ENCODE data around the gene ENTPD6. TPM values are rescaled to one million over a fixed set of nuclear protein-coding genes. Genes with fewer than 3 reads are reported as not detected.

The ENTPD6 gene
- total and polyA plus RNA-seq, 2 of the 4 experiments (the other 2 are of a cell fraction): 61.1 to 98.6 TPM

- BruUV-seq (replicated peaks): no TSS peak
- Histone ChIP-seq H2BK5ac (ENCODE audit: low read depth, low read length, poor library complexity, severe bottlenecking) (no peak overlapping the region), H3K4ac (ENCODE audit: low read depth, low read length) (no peak overlapping the region), H2BK20ac (ENCODE audit: low read depth, low read length) (no peak overlapping the region), H2BK120ac (ENCODE audit: low read depth, low read length) (no peak overlapping the region), H3K4me3 (ENCODE audit: insufficient read depth, low read depth, low read length) (no peak overlapping the region), H3K9ac (ENCODE audit: low read depth, low read length) (no peak overlapping the region), H2AK5ac (ENCODE audit: low read depth, low read length) (no peak overlapping the region), H2AK9ac (replicated peaks; ENCODE audit: low read depth, low read length, poor library complexity) (no peak overlapping the region), H3K4me2 (ENCODE audit: low read depth, low read length) (no peak overlapping the region), H4K5ac (ENCODE audit: low read depth, low read length) (no peak overlapping the region), H2BK15ac (ENCODE audit: low read depth, low read length) (no peak overlapping the region), H2AFZ (replicated peaks; ENCODE audit: low read length, poor library complexity) (no peak overlapping the region), H3K36me3 (ENCODE audit: control insufficient read depth, insufficient read depth, low read length) (peaks cover 8% of the 10 kb centered on the region), H3K56ac (ENCODE audit: extremely low read depth, insufficient read depth, low read length) (no peak overlapping the region), H3K23ac (ENCODE audit: low read depth, low read length) (no peak overlapping the region; the same call in 1 of the 2 replicates), H3K18ac (ENCODE audit: low read depth, low read length) (no peak overlapping the region), H4K20me1 (ENCODE audit: insufficient read depth, low read length) (peaks cover 67% of the 10 kb centered on the region), H3K9me3 (ENCODE audit: control insufficient read depth, insufficient read depth, low read length) (no peaks in the 10 kb centered on the region), H3K14ac (replicated peaks; ENCODE audit: low read depth, low read length) (no peak overlapping the region), H3K4me1 (ENCODE audit: control insufficient read depth, insufficient read depth, low read length) (peaks cover 15% of the 10 kb centered on the region), H3K9me1 (ENCODE audit: insufficient read depth, low read length) (peaks cover 38% of the 10 kb centered on the region), H4K8ac (ENCODE audit: low read depth in 2 of 2, low read length in 2 of 2) (no peak overlapping the region), H3K27me3 (ENCODE audit: control insufficient read depth, insufficient read depth, low read length) (no peaks in the 10 kb centered on the region), H3K27ac (ENCODE audit: insufficient read depth, low read length) (no peak overlapping the region), H3K79me1 (ENCODE audit: low read depth in 1 of 2, low read length in 2 of 2) (peaks cover 19 to 77% of the 10 kb centered on the region in 2 experiments), H4K91ac (ENCODE audit: insufficient read depth, low read depth, low read length) (no peak overlapping the region)
- dilution Hi-C loops (cut with HindIII; ENCODE audit: low sequenced_read_pairs, unreplicated experiment) (no loop called here), intact Hi-C loops (cut with micrococcal nuclease) (no loop called here), in situ Hi-C loops (cut with MboI; ENCODE audit: low sequenced_read_pairs) (loop anchor here (10.0 to 25.0 kb wide), 5 partner anchors 56 to 1614 kb away; partner anchors contain the start of genes APMAP, CST3 and ENTPD6)
- POLR2A ChIA-PET (ENCODE audit: unreplicated experiment): no interaction called here
- CTCF ChIA-PET: interaction anchor here (0.8 kb wide), 1 partner anchor 10 kb away, joined by 4 read pairs; no protein-coding TSS in a partner anchor
- ATAC-seq (ENCODE audit: low read depth): no peak
- TF ChIP-seq RFX5 (IDR thresholded peaks at IDR 0.05; ENCODE audit: low read depth, low read length) (no peak), CTCF (conservative IDR thresholded peaks at IDR 0.05; ENCODE audit: low read depth, low read length) (no peak), MAZ (IDR thresholded peaks at IDR 0.05; ENCODE audit: borderline replicate concordance, low read depth, low read length) (no peak), MXI1 (IDR thresholded peaks at IDR 0.05; ENCODE audit: borderline replicate concordance, low read depth, low read length) (no peak), ELK1 (IDR thresholded peaks at IDR 0.05; ENCODE audit: borderline replicate concordance, low read depth, low read length) (no peak)
- WGBS, 2 experiments (ENCODE audit: extremely low coverage in 2 of 2, insufficient read length in 1 of 2): no CpG with 5 or more reads among the region's 9 CpGs
- no peak for DNase-seq
These were observed 55.5 kb downstream of the ENTPD6 start for GRCh38 chr20:25251019-25251418.

All from IMR-90 (cell line).